CD4-positive, alpha-beta T cell treated with Interleukin-2 at 100 ng/mL for 4 hours (primary cell): ENCODE measurements around the gene HNRNPLL.
"Not testable (repeated sequence)": the region's sequence is repeated elsewhere in the genome, so short reads cannot be mapped to it uniquely, and the experiment has no call there.

Source experiments
- DNase-seq: peaks from one replicate; pipeline ENCODE4 v3.0.0-alpha.2; 2020; ENCODE audit warnings: low spot score

The HNRNPLL gene

DNA sequence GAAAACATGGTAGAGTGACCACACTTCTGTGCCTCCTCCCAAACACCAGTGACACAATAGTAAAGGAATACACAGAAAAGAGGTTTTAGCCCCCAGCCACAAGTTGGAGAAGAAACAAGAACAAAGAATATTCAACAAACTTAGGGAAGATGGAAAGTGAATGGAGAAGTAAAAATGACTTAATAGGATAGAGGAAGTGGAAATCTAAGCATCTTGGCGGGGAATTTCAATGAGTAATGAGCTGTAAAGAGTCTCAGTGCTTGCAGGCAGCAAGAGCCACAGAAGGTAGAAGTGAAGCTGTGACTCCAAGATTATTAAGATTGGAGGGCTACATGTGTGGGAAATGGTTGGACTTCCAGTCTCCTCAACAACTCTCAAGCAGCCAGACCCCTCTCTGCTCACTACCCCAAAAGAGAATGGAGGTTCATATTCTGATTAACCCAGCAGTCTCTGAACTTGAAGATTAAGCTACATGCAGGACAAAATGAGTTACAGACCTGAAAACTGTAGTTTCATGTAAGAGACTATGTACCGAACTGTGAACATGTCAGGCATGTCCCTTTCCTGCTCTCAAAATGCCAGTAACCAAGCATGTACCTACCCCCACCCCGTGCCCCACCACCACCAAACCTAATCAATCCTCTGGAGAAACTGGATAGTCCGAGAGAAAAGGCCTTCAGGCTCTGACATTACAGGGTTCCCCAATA is 16.9 kb upstream of the HNRNPLL start:
- DNase-seq, result no peak

DNA sequence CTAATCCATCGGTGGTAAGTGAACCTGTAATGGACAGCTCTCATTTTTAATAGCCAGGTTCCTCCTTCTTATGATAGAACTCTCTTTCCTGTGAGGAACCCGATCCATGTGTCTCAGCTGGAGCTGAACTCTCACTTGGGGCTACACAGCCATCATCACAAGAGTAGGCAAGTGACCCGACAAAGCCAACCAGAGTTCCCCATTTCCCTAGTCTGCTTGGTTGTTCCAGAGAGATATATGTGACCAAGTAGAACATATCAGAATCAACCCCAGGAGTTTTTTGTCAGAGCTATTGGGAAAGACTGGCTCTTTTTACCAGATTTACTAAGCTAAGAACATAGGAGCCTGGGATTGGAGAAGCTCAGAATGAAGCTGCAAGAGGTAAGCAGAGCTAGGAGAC is 14.6 kb upstream of the HNRNPLL start:
- DNase-seq, result no peak

- DNase-seq, result no peak
Observed at GRCh38 chr2:38615237-38615636, 12.5 kb upstream of the HNRNPLL start.

GRCh38 chr2:38613849-38614213 is 11.1 kb upstream of the HNRNPLL start:
- no peak for DNase-seq

DNA sequence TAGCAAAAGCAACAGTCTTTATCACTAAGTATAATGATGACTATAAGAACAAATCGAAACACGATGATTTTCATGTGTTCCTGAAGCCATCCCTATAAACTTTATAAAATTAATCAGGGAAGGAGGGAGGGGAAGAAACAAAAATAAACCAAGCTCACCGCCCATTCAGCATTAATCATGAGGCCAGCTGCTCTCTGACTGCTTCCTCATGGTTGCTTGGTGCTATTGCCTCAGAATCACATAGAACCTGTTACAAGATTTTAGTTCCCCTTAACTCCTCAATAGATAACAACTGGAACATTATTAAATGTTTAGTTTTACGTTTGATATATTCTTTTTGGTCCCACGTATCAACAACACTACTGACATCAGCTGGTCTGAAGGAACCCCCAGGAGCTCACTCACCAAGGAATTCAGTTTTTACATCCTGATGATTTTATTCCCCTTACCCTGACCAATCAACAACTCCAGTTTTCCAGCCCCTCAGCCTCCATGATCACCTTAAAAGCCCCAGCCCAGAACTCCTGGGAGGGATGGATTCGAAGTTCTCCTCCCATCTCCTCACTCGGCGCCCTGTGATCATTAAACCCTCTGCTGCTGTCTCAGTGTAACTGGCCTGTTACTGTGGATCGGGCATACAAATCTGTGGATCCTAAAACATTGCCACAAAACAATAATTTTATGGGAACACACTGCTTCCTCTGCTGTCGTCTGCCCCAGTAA is 10.6 kb upstream of the HNRNPLL start:
- DNase-seq, result no peak

GRCh38 chr2:38610851-38611801 is 8.4 kb upstream of the HNRNPLL start:
- DNase-seq, result peak; percentile 51

DNA sequence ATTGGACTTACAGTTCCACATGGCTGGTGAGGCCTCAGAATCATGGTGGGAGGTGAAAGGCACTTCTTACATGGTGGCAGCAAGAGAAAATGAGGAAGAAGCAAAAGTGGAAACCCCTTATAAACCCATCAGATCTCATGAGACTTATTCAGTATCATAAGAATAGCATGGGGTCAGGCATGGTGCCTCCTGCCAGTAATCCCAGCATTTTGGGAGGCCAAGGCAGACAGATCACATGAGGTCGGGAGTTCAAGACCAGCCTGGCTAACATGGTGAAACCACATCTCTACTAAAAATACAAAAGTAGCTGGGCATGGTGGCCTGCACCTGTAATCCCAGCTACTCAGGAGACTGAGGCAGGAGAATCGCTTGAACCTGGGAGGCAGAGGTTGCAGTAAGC is 6.5 kb upstream of the HNRNPLL start:
- DNase-seq, result not testable (repeated sequence)

- DNase-seq, result no peak
Observed at GRCh38 chr2:38608755-38609154, 6.0 kb upstream of the HNRNPLL start.

GRCh38 chr2:38605298-38605830 is 2.6 kb upstream of the HNRNPLL start:
- no peak for DNase-seq

DNA sequence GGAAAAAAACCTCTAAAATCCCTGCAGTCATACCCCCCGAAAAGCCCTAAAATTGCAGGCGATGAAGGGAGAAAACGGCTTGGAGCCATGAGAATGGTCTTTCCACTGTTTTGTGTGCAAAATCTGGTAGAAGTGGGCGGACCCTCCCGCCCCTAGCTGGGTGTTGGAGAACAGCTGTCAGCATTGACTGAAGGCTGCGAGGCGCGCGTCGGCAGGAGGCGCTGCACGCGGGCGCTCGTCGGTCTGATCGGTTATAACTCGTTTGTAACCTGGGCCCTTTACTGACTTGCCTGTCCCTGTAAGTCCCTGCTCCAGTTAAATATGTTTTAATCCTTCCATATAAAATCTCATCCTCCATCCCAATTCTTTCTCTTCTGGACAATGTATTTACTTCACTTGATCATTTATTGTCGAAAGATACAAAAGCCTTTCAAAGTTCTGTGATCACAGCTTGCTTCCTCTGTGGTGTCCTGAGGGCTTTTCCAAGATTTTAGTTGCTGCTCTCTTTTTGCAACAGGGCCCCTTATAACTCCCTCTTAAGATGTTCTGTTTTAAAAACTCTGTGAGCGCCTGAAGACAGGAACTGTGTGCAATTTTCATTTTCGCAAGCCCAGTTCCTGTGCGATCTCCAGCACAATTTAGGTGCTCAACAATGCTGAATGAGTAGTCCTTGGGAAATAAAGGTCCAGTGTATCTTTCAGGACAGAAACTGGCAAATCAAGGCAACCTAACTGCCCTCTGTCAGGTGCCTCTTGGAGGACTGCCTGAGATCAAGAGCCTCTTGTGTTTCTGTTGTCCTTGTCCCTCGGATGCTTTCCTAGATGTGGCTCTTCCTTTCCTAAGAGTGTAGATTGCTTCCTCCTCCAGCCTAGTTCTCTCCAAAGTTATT is 918 bp upstream of the HNRNPLL start:
- peak; percentile 85 for DNase-seq

DNA sequence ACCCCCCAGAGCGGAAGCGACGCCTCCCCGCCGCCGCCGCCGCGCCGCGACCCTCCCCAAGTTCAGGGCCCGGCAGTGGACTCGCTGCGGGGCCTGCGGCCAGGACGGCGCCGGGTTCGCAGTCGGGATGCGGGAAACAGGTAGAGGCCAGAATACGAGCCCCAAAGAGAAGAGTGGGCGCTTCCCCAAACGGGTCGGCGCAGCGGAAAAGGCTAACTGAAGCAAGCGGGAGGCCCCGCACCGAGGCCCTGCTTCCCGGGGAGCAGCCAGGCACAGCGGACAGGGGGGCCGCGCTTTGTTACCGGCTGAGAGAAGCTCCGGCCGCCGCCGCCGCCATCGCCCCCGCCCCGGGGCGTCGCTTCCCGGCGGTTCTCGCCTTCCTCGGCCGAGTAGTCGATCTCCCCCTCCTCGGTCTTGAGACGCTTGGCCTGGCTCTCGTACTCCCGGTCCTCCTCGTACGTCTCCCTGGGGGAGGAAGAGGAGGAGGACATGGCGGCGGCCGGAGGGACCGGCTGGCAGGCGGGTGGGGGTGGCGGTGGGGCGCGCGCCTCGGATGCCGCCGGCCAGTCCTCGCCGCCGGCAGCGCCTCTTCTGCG is 494 bp downstream of the HNRNPLL start:
- DNase-seq, result no peak

DNA sequence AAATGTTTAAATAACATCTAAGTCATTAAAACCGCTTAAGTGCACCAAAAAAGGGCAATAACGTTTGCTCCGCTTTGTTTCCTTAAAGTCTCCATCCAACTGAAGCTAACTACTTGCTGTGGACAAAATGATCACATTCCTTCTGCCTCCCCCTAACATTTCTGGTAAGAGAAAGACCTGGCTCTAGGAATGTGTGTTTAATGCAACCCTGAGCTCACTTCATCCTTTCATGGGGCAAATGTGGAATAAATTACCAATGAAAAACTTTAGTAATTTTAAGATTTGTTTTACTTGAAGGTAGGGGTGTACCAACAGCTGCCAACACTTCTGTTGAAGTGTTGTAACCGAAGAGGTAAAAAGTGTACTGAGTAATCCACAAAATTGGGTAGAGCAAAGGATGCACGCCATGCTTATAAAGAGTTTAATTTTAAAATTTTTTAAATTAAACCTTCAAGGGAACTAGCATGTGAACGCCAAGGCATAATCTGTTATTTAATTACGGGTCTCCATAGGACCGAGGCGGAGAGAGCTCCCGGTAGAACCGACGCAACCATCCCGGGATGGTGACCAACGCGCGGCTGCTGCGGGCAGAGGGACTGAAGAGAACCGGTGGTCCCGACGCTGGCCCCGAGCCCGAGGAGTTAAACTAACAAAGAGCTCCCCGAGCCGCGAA is 1.1 kb downstream of the HNRNPLL start:
- DNase-seq, result peak; percentile 33

DNA sequence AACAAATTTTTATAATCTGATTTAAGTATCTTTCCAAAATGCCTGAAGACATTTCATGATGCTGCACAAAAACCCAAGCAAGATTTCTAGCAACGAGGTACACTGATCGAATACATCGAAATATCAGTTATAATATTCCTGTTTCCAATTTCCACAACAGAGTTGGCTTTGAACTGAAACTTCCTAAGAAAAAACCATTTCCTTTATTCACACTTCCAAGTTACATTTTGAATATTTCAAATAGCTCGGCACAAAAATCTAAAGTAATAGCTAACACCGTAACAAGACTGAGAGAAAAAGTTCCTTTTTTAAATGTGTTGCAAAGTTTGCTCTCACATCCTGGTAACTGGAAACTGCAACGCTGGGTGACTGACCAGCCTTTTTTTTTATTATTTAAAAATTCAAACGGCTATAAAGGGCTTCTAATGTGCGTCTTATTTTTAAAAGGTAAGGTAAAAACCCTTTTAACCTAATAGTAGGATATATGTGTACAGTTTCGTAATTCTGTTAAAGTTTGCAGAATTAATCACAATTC is 1.7 kb downstream of the HNRNPLL start:
- no peak for DNase-seq

DNA sequence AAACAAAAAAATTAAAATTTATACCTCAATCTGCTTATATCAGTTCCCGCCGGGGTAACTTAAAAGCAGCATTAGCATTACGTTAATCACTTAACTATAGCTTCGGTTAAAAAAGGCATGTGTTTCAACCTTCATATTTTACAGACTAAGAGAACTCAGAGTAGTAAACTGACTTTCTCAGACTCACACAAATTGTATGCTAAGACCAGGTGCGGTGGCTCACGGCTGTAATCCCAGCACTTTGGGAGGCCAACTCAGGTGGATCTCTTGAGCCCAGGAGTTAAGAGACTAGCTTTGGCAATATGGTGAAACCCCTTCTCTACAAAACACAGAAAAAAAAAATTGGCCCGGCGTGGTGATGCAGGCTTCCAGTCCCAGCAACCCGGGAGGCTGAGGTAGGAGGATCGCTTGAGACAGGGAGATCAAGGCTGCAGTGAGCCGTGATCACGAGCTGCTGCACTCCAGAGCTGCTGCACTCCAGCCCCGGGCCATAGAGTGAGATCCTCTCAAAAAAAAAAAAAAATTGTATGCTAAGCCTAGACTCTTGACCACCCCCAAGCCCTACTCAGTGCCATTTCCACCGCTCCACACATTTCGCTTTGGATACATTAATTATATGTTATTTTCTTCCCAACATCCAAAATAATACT is 2.4 kb downstream of the HNRNPLL start:
- peak; percentile 41 for DNase-seq

GRCh38 chr2:38599706-38600105 is 3.0 kb downstream of the HNRNPLL start:
- peak; percentile 61 for DNase-seq

DNA sequence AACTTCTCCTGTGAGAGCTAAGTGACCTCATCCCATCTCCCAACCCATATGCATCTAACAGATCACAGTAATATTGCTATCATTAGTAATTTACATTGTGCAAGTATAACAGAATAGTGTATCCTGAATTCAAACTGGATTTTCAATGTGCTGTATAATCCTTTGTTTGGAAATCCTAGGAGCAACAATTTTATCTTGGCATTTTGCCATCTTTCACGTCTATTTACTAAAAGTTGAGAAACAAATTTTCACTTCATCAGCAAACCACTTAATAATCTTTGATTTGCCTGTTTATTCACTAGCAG is 3.8 kb downstream of the HNRNPLL start:
- no peak for DNase-seq

- no peak for DNase-seq
Observed at GRCh38 chr2:38598200-38598990, 4.3 kb downstream of the HNRNPLL start.

- DNase-seq, result no peak
Observed at GRCh38 chr2:38597115-38597514, 5.6 kb downstream of the HNRNPLL start.

DNA sequence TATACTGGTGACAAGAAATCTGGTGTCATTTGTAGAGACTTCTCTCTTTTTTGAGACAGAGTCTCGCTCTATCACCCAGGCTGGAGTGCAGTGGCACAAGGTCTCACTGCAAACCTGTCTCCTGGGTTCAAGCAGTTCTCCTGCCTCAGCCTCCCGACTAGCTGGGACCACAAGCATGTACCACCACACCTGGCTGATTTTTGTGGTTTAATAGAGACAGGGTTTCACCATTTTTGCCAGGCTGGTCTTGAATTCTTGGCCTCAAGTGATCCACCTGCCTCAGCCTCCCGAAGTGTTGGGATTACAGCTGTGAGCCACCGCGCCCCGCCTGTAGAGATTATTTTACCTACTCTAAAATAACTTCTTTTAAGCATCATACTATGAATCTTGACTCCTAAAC is 6.5 kb downstream of the HNRNPLL start:
- no peak for DNase-seq
